ENCODE results near the gene CCDC82.

Gene CCDC82

GRCh38 chr11:96306071-96306470 is 83.6 kb downstream of the CCDC82 start:
- no peak for DNase-seq

DNA sequence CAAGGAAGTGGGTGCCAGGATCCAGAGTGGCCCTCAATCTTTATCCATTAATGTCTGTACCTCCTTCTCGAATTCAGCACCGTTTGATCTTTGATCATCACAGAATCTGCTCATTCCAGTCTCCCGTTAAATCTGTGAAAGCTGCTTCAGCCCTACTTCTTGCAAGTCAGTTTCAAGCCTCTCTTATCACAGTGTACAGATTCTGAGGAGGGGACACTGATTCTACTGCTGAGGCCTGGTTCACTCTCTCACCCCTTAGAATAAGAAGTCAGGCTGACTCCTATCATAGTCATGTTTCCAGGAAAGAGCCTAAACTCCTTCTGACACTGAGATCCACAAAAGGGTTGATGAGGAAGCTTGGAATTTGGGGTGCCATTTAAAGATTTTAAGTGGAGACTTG is 85.7 kb downstream of the CCDC82 start:
- DNase-seq = no peak

DNA sequence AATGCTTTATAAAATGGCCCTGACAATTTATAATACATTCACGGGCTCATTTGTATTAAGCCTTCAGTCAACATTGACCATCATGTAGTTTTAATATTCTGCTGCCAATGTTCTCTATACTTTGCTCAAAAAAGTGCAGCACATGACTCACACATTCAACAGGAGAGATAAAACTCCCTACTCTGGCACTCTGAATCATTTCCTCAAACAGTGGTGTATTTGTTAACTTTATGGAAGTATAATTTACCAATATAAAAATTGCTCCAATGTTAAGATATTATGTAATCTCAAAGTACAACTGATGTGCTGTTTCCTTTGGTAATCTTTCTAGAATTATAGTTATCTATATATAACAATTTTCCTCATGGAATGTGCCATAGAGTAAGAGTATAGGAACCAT is 86.6 kb downstream of the CCDC82 start:
- DNase-seq = no peak
